HEK293T (cell line): ENCODE results near the gene AK5.

Source experiments
- CTCF ChIA-PET: fragments of 350-600 bp; formaldehyde crosslinking; extraction: SDS; loops from one replicate; lab custom pipeline; 2021; ENCODE audit warnings: antibody characterized with exemption, inconsistent platforms; lab: Yijun Ruan, JAX
- POLR2A ChIA-PET: fragments of 350-600 bp; formaldehyde crosslinking; extraction: SDS; loops from one replicate; lab custom pipeline; 2020; ENCODE audit warnings: antibody characterized with exemption, inconsistent platforms; lab: Yijun Ruan, JAX
- DNase-seq: peaks from one replicate; pipeline ENCODE4 v3.0.0; 2012; ENCODE audit warnings: mixed read lengths; ENCODE audit errors: extremely low spot score
- ARNT ChIP-seq: fragments of 450-650 bp; IDR thresholded peaks from 2 replicates; pipeline ENCODE4 v1.6.1; 2017; ENCODE audit warnings: mild to moderate bottlenecking
- BHLHE40 ChIP-seq: fragments of 450-650 bp; IDR thresholded peaks from 2 replicates; pipeline ENCODE4 v1.6.1; 2016; ENCODE audit warnings: mild to moderate bottlenecking, moderate library complexity, borderline replicate concordance
- CTBP1 ChIP-seq: fragments of 450-650 bp; IDR thresholded peaks from 2 replicates; pipeline ENCODE4 v1.6.1; 2016; ENCODE audit warnings: borderline replicate concordance
- ELF4 ChIP-seq: fragments of 450-650 bp; IDR thresholded peaks from 2 replicates; pipeline ENCODE4 v1.6.1; 2017; ENCODE audit warnings: antibody characterized with exemption
- FOXA1 ChIP-seq: fragments of 450-650 bp; IDR thresholded peaks from 2 replicates; pipeline ENCODE4 v1.6.1; 2016; ENCODE audit warnings: mild to moderate bottlenecking
- FOXK2 ChIP-seq: fragments of 450-650 bp; IDR thresholded peaks from 2 replicates; pipeline ENCODE4 v1.6.1; 2016; ENCODE audit warnings: mild to moderate bottlenecking
- FOXM1 ChIP-seq: fragments of 450-650 bp; IDR thresholded peaks from 2 replicates; pipeline ENCODE4 v1.6.1; 2017; ENCODE audit warnings: mild to moderate bottlenecking, borderline replicate concordance
- HDGF ChIP-seq: fragments of 450-650 bp; IDR thresholded peaks from 2 replicates; pipeline ENCODE4 v1.6.1; 2017; ENCODE audit warnings: antibody characterized with exemption, borderline replicate concordance
- L3MBTL2 ChIP-seq: fragments of 450-650 bp; conservative IDR thresholded peaks from 2 replicates; pipeline ENCODE4 v1.6.1; 2016; ENCODE audit warnings: mild to moderate bottlenecking
- LEF1 ChIP-seq: fragments of 450-650 bp; IDR thresholded peaks from 2 replicates; pipeline ENCODE4 v1.6.1; 2017; ENCODE audit warnings: mild to moderate bottlenecking, borderline replicate concordance
- NFRKB ChIP-seq: fragments of 450-650 bp; IDR thresholded peaks from 2 replicates; pipeline ENCODE4 v1.6.1; 2016; ENCODE audit warnings: mild to moderate bottlenecking, moderate library complexity
- SP1 ChIP-seq: fragments of 450-650 bp; IDR thresholded peaks from 2 replicates; pipeline ENCODE4 v1.6.1; 2017
- SUZ12 ChIP-seq: fragments of 450-650 bp; IDR thresholded peaks from 2 replicates; pipeline ENCODE4 v1.6.1; 2016; ENCODE audit warnings: mild to moderate bottlenecking
- TARDBP ChIP-seq: fragments of 450-650 bp; IDR thresholded peaks from 2 replicates; pipeline ENCODE4 v1.6.1; 2016
- ZNF384 ChIP-seq: fragments of 450-650 bp; IDR thresholded peaks from 2 replicates; pipeline ENCODE4 v1.6.1; 2016
- TF ChIP-seq, protein P1 (sequence below): fragments of 450-650 bp; IDR thresholded peaks from 2 replicates; pipeline ENCODE4 v1.6.1; 2016

Gene AK5

DNA sequence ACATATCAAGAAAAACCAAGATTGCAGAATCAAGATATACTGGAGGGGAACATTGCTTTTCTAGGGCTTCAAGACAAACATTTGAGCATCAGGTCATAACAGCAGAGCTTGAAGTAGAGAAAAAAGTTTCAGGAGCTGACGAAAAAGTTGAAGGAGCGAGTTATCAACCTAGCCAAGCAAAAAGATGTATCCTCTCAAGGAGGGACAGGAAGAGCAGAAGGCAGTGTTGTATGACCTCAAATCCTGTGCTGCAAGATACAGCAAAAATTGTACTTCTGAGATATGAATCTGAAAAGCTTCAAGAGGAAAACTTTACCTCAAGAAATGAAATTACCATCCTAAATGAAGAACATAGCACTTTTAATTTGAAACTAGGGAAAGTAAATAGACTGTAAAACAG is 153.1 kb downstream of the AK5 start:
- ChIA-PET POLR2A (no interaction called here), CTCF (no interaction called here)
- TF ChIP-seq ZNF384 (no peak), SP1 (no peak), FOXM1 (no peak), FOXK2 (no peak), TARDBP (no peak), CTBP1 (no peak), ARNT (no peak), FOXA1 (no peak), NFRKB (no peak), L3MBTL2 (no peak), LEF1 (no peak), ELF4 (no peak), BHLHE40 (no peak), SUZ12 (no peak), HDGF (no peak)
- TF ChIP-seq, protein P1, sequence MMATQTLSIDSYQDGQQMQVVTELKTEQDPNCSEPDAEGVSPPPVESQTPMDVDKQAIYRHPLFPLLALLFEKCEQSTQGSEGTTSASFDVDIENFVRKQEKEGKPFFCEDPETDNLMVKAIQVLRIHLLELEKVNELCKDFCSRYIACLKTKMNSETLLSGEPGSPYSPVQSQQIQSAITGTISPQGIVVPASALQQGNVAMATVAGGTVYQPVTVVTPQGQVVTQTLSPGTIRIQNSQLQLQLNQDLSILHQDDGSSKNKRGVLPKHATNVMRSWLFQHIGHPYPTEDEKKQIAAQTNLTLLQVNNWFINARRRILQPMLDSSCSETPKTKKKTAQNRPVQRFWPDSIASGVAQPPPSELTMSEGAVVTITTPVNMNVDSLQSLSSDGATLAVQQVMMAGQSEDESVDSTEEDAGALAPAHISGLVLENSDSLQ, result no peak
- no peak for DNase-seq

DNA sequence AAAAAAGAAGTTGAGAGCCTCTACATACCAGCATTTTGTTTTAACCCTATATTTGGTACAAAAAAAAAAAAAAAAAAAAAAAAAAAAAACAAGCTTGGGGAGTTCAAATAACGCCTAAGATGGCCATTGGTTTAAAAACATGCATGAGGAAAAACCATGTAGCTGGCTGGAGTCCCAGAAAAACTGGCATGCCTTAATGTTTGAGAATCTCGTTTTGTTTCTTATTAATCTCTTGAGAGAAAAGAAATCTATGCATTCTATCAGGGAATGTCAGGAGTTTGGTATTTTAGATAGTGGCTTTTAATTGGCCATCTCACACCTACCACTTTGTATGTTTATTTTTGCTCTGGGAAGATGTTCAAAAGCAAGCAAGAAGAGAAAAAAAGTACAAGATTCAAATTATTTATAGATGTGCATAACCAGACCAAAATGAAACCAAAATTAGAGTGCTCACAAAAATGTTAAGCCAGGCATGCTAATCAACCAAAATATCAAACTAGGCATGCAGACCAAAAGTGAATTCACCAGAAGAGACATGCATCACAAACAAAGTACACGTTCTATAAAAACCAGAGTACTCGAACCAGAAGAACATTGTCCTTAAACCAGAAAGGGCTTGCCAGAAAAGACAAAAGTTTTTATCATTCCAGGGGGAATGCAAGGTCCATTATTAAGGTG is 156.6 kb downstream of the AK5 start:
- CTCF ChIA-PET, result interaction anchor here (0.6 kb wide), 1 partner anchor 20 kb away, joined by 3 read pairs; no protein-coding TSS in a partner anchor
- TF ChIP-seq ELF4 (no peak), FOXM1 (no peak), NFRKB (no peak), CTBP1 (no peak), FOXA1 (no peak), SP1 (no peak), ZNF384 (no peak), SUZ12 (no peak), BHLHE40 (no peak), ARNT (no peak), TARDBP (no peak)
- TF ChIP-seq, protein P1, result no peak
- POLR2A ChIA-PET, result no interaction called here
- no peak for DNase-seq

DNA sequence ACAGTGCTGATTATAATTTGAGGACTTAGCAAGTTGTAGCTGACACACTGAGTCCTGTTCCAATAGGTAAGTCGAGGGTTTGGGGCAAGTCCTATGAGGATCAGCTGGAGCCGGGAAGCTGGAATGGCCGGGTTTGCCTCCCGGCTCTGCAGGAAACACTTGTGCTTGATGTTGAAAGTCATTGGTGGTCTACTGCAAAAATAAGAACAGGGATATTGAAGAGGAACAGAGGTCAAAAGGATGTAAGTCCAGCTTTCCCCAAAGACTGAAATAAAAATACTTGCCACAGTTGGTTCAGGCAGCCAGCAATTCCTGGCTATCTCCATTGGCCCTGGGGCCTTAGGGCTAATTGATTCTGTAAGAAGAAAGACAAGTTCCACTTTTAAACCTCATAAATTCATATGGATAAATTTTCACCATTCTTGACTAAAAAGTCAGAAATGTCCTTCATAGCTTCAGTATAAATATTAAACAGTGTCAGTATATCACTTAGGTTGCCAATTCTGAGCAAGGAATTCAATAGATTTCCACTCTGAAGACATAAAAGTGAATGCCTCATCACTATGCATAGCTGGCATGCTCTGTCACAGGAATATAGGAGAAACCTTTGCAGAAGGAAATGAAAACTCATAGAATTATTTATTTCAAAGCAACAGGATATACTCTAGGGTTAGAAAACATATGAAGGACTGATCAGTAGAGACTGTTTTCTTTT is 165.2 kb downstream of the AK5 start:
- no peak for DNase-seq
- CTCF ChIA-PET, result no interaction called here
- POLR2A ChIA-PET, result no interaction called here
- TF ChIP-seq SP1, result no peak
- TF ChIP-seq ARNT, result no peak
- TF ChIP-seq SUZ12, result no peak
- no peak for TF ChIP-seq FOXK2
- no peak for TF ChIP-seq BHLHE40
- TF ChIP-seq NFRKB, result no peak
- TF ChIP-seq, protein P1, result no peak
- TF ChIP-seq FOXA1, result no peak
- TF ChIP-seq FOXM1, result no peak
- no peak for TF ChIP-seq L3MBTL2
- TF ChIP-seq HDGF, result no peak

DNA sequence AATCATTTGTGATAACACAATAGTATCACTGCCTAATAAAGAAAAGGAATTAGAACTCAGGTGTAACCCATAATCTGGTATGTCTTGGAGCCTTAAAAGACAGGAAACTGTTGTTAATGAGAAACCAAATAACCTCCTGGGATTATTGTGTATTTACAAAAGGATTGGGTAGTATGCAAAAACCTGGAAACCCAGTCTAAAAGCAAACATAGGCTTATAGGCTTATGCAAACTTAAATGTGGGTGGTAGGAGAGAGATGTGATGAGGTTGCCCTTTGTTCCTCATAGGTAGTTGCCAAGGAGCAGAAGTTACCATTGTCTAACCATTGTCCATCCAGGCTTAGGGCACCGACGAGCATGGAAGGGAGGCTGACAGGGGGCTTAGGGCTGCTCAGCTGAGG is 165.8 kb downstream of the AK5 start:
- no peak for DNase-seq
- ChIA-PET POLR2A (no interaction called here), CTCF (no interaction called here)
- TF ChIP-seq HDGF (no peak), SP1 (no peak), NFRKB (no peak), ELF4 (no peak), SUZ12 (no peak), FOXK2 (no peak)
- TF ChIP-seq, protein P1, result no peak

DNA sequence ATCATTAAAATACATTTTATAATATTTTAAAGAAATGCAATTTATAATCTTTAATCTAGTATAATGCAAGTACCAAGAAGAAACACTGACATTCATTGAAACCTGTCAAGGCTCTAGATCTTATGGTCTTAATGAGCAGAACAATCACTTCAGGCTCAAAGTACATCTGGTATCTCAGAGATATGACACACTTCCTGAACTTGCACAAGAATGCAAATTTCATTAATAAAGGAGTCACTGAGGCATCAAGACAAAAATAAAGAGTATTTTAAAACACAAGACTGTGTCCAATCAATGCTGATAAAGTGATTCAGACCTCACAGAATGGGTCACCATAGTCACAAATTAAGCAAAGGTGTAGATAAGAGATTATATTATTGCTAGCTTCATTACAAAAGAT is 178.1 kb downstream of the AK5 start:
- DNase-seq, result no peak
- TF ChIP-seq SP1, result no peak
- no peak for TF ChIP-seq HDGF
- TF ChIP-seq ARNT, result no peak
- no peak for TF ChIP-seq ZNF384
- ChIA-PET POLR2A (no interaction called here), CTCF (no interaction called here)

DNA sequence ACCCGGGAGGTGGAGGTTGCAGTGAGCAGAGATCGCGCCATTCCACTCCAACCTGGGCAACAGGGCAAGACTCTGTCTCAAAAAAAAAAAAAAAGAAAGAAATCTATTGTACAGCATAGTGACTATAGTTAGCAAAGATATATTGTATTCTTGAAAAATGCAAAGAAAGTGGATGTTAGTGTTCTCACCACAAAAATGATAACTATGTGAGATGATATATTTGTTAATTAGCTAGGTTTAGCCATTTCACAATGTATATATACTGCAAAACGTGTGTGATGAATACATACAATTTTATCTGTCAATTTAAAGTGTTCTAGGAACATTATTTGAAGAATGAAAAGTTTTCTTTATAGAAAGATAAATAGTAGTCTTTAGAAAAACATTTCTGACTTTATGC is 179.9 kb downstream of the AK5 start:
- no peak for DNase-seq
- TF ChIP-seq ELF4, result no peak
- TF ChIP-seq FOXM1, result no peak
- TF ChIP-seq, protein P1, result no peak
- no peak for TF ChIP-seq TARDBP
- no peak for TF ChIP-seq ZNF384
- TF ChIP-seq BHLHE40, result no peak
- no peak for TF ChIP-seq LEF1
- no peak for TF ChIP-seq ARNT
- TF ChIP-seq CTBP1, result no peak
- TF ChIP-seq L3MBTL2, result no peak
- TF ChIP-seq FOXK2, result no peak
- TF ChIP-seq FOXA1, result no peak
- no peak for TF ChIP-seq HDGF
- no peak for TF ChIP-seq SUZ12
- no peak for TF ChIP-seq SP1
- no peak for TF ChIP-seq NFRKB
- CTCF ChIA-PET, result interaction anchor here (0.7 kb wide), 1 partner anchor 807 kb away, joined by 3 read pairs; no protein-coding TSS in a partner anchor
- POLR2A ChIA-PET, result no interaction called here
